HG03196 (cell line): ENCODE data around the gene RMI1.
"Not testable (repeated sequence)": the region's sequence is repeated elsewhere in the genome, so short reads cannot be mapped to it uniquely, and the experiment has no call there.

ENCODE experiments used
- ATAC-seq: cut with Tn5 transposase; IDR thresholded peaks from one replicate; pipeline ENCODE4 v1.9.1; 2021; ENCODE audit not compliant: unreplicated experiment

RMI1 gene

DNA sequence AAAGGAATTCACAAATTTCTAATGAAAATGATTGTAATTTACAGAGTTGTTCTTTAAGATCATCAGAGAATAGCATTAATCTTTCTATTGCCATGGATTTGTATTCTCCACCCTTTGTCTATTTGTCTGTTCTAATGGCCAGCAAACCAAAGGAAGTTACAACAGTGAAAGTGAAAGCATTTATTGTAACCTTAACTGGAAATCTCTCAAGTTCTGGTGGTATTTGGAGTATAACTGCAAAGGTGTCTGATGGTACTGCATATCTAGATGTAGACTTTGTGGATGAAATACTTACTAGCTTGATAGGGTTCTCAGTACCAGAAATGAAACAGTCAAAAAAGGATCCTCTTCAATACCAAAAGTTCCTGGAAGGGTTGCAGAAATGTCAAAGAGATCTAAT is 21.7 kb downstream of the RMI1 start:
- peak; percentile 70 for ATAC-seq

DNA sequence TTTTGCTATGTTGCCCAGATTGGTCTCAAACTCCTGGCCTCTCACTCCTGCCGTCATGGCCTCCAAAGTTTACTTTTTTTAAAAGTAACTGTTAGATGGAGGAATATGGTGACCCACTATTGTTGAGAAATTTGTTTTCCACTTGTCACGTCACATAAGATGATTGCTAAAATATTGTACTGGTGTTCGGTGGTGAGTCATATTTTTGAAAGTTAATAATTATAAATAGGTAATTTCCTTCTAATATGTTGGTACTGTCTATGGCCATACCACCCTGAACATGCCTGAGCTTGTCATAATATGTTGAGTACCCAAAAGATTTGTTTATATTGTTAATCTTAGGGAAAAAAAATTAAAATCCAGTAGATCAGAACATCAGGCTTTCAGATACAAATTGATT is 22.6 kb downstream of the RMI1 start:
- no peak for ATAC-seq

DNA sequence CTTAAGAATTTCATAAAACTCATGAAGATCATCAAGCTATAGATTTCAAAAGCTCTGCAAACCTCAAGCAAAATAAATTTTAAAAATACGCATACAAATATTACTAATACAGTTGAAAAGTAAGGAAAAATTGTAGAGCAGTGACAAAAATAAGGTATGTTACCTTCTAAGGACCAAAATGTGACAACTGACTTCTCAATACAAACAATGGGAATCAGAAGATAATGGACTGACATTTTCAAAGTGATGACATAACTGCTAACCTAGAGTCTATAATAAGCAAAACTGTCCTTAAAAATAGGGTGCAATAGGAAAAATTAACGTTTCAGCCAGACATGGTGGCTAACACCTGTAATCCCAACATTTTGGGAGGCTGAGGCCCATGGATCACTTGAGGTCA is 27.1 kb downstream of the RMI1 start:
- ATAC-seq = no peak

DNA sequence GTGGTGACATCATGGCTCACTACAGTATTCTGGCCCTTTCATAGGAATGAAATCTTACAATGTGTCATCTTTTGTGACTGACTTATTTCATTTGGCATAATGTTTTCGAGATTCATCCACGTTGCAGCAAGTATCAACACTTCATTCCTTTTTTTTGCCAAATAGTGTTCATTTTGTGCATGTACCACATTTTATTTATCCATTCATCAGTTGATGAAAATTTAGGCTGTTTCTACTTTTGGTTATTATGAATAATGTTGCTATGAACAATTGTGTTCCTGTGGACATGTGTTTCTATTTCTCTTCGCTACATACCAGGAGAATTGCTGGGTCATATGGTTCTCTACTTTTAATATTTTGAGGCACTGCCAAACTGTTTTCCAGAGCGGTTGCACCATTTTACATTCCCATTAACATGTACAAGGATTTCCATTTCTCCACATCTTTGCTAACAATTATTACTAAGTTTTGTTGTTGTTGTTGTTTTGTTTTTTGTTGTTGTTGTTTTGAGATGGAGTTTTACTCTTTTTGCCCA is 43.5 kb downstream of the RMI1 start:
- no peak for ATAC-seq

DNA sequence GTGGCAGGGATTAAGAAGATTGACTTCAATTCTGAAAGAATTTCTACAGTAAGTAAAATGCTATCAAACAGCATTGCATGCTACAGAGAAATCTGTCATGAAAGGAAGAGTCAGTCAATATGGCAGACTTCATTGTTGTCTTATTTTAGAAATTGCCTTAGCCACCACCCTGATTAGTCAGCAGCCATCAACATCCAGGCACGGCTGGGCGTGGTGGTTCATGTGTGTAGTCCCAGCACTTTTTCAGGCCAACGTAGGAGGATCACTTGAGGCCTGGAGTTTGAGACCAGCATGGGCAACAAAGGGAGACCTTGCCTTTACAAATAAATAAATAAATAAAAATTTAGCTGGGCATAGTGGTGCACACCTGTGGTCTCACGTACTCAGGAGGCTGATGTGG is 46.6 kb downstream of the RMI1 start:
- no peak for ATAC-seq

DNA sequence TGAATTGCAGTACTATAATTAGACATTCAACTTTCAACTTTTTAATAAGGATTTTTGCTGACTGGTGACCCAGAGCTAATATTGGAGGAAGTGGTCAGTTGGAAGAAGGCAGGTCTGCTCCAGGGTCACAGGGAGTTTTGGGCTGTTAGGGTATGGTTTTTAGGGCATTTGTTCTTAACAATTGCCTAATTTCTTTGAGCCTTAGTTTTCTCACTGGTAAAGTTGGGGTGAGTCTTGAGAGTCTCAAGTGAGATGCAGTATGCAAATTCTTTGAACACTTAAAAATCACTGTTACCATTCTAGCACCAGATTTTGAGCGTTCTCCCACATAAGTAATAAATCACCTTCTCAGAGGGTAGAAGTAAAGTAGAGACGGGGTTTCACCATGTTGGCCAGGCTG is 50.9 kb downstream of the RMI1 start:
- no peak for ATAC-seq

DNA sequence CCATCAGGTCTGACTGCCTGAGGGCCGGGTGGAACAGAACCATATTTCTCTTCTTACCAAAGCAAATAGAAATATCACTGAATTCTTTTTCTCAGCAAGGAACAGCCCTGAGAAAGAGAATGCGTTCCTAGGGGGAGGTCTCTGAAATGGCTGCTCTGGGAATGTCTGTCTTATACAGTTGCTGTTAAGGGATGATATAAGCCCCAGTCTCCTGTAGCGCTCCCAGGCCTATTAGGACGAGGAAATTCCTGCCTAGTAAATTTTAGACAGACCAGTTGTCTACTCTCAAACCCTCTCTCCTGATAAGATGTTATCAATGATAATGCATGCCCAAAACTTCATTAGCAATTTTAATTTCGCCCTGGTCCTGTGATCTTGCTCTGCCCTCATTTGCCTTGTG is 61.3 kb downstream of the RMI1 start:
- ATAC-seq = not testable (repeated sequence)

DNA sequence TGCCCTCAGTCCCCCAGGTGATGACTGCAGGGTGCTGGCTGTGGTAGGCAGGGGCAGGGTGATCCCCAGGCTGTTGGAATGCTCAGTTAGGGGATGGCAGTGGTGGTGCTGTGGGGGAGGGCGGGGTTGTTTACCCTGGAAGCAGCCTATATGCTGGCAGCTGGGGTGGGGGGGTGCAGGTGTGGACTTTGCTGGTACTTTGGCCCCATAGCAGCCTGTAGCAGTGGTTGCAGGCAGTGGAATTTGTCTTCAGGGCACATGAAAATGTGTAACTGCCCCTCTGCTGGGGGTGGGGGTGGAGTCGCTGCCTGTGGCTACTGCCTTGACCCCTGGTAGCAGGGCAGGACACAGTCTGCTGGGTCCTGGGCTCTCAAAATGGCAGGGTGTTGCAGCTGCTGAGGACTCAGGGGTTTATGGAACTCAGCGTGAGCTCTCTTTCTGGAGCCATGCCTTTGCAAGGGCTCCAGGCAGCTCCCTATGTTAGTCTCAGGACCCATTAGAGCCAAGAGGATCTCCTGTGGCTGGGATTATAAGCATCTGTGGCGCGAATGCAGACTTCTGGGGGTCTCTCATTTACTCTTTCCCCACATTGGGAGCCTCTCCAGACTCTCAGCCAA is 65.0 kb downstream of the RMI1 start:
- ATAC-seq = no peak
